Right cardiac atrium (tissue), 5 donors: ENCODE measurements around the gene CEL. TPM values are rescaled to one million over a fixed set of nuclear protein-coding genes. Genes with fewer than 3 reads are reported as not detected.

Source experiments
- ATAC-seq, 2 donors: fragments of 200-7000 bp; cut with Tn5 transposase; one replicate each; pipeline versions ENCODE4 v1.8.0 to v1.9.1; 2020; ENCODE audit warnings: moderate library complexity in 2 of 2, mild to moderate bottlenecking in 1 of 2
- DNase-seq, 3 donors: peaks; one replicate each; pipeline ENCODE4 v3.0.0-alpha.2; 2020
- H3K27ac ChIP-seq: one replicate; pipeline ENCODE4 v1.5.1; 2013; ENCODE audit warnings: mild to moderate bottlenecking, low read length, control low read depth, moderate library complexity
- H3K27me3 ChIP-seq: one replicate; pipeline ENCODE4 v1.6.1; 2013; ENCODE audit not compliant: control insufficient read depth, insufficient read depth
- H3K4me1 ChIP-seq: one replicate; pipeline ENCODE4 v1.6.1; 2013; ENCODE audit warnings: low read length; ENCODE audit not compliant: control insufficient read depth, insufficient read depth
- H3K4me3 ChIP-seq: one replicate; pipeline ENCODE4 v1.5.1; 2013; ENCODE audit warnings: low read length, control low read depth
- H3K9me3 ChIP-seq: one replicate; pipeline ENCODE4 v1.6.1; 2013; ENCODE audit warnings: low read length; ENCODE audit not compliant: control insufficient read depth
- WGBS: extraction: QIAGEN DNeasy Blood & Tissue Kit; methylation state at CpG from one replicate; pipeline ENCODE4 v1.1.7; 2013; 5-methylcytosine and 5-hydroxymethylcytosine counted together
- intact Hi-C, 4 donors: fragments of 100-400 bp; cut with DNase I; formaldehyde crosslinking; loops; one replicate each; pipeline versions ENCODE4 v1.11.0 to v1.14.0; 2022 to 2023
- polyA plus RNA-seq: library from polyadenylated mRNA; stranded (reverse); fragments of 200-250 nt; gene quantifications from one replicate; pipeline ENCODE4 v1.2.3, GENCODE V29; 2013
- total RNA-seq, 4 donors: library from RNA; stranded (reverse); fragmentation: NEBNext Ultra II Directional; extraction: Animal tissue kit (Norgen Biotek cat#: 25700); gene quantifications; one replicate each; pipeline ENCODE4 v1.2.1, GENCODE V29; 2021
- donor health status: healthy with polysubstance abuse.
- donor health status: DM: no; HTN: yes; CAD: no.
- donor health status: DM: no; HTN: no; CAD: no.
- donor health status: DM: no; HTN: yes; CAD: no; lungs with severe emphysema.
- donor health status: DM: yes; HTN: yes; CAD: no.

The CEL gene
- total and polyA plus RNA-seq, 5 donors = 2.8 to 9.7 (median 4.0) TPM

- Histone ChIP-seq H3K27me3 (no peaks in the 10 kb centered on the region), H3K4me1 (no peaks in the 10 kb centered on the region), H3K27ac (no peak overlapping the region), H3K9me3 (no peaks in the 10 kb centered on the region), H3K4me3 (no peak overlapping the region)
- ATAC-seq = no peak
- DNase-seq = peak in 1 of 3 donors; percentile 44
- WGBS = 88% methylated on average over 15 of the region's 15 CpGs
- intact Hi-C loops = no loop called here
Observed at GRCh38 chr9:133104718-133105460, 43.1 kb downstream of the CEL start.

GRCh38 chr9:133105461-133105770, 43.6 kb downstream of the CEL start:
- WGBS = 86% methylated on average over 7 of the region's 7 CpGs
- no peak overlapping the region for H3K27ac ChIP-seq
- no peaks in the 10 kb centered on the region for H3K9me3 ChIP-seq
- H3K4me1 ChIP-seq = no peaks in the 10 kb centered on the region
- no peaks in the 10 kb centered on the region for H3K27me3 ChIP-seq
- no peak overlapping the region for H3K4me3 ChIP-seq
- DNase-seq (no peak), ATAC-seq (no peak)
- intact Hi-C loops = no loop called here

- WGBS = 94% methylated on average over 17 of the region's 17 CpGs
Observed at GRCh38 chr9:133106511-133107244, 44.9 kb downstream of the CEL start.

GRCh38 chr9:133107245-133107722, 45.5 kb downstream of the CEL start:
- intact Hi-C loops = no loop called here
- WGBS = 89% methylated on average over 13 of the region's 13 CpGs
- peak in 1 of 3 donors; percentile 35 for DNase-seq
- no peaks in the 10 kb centered on the region for H3K9me3 ChIP-seq
- H3K27me3 ChIP-seq = no peaks in the 10 kb centered on the region
- no peak overlapping the region for H3K27ac ChIP-seq
- ATAC-seq = no peak
- no peak overlapping the region for H3K4me3 ChIP-seq
- H3K4me1 ChIP-seq = no peaks in the 10 kb centered on the region

More at GRCh38 chr9:133106511-133107244, 44.9 kb downstream of the CEL start:
- Histone ChIP-seq H3K27me3 (no peaks in the 10 kb centered on the region), H3K27ac (no peak overlapping the region), H3K4me3 (no peak overlapping the region), H3K9me3 (no peaks in the 10 kb centered on the region), H3K4me1 (no peaks in the 10 kb centered on the region)
- DNase-seq = peak in 1 of 3 donors; percentile 21
- ATAC-seq = no peak
- intact Hi-C loops = no loop called here

- Histone ChIP-seq H3K27ac (no peak overlapping the region), H3K9me3 (no peaks in the 10 kb centered on the region), H3K4me1 (peaks cover 6% of the 10 kb centered on the region), H3K4me3 (no peak overlapping the region), H3K27me3 (no peaks in the 10 kb centered on the region)
- WGBS = 92% methylated on average over 18 of the region's 18 CpGs
- intact Hi-C loops = no loop called here
- DNase-seq (peak in 2 of 3 donors; percentile 41 to 44), ATAC-seq (no peak)
Observed at GRCh38 chr9:133107961-133108793, 46.4 kb downstream of the CEL start.

GRCh38 chr9:133108794-133109641, 47.2 kb downstream of the CEL start:
- intact Hi-C loops = no loop called here
- no peak for ATAC-seq
- Histone ChIP-seq H3K27ac (no peak overlapping the region), H3K9me3 (no peaks in the 10 kb centered on the region), H3K4me3 (no peak overlapping the region), H3K4me1 (peaks cover 13% of the 10 kb centered on the region), H3K27me3 (no peaks in the 10 kb centered on the region)
- 92% methylated on average over 19 of the region's 19 CpGs for WGBS
- peak in 2 of 3 donors; percentile 40 to 49 for DNase-seq

- intact Hi-C loops = no loop called here
- H3K27ac ChIP-seq = no peak overlapping the region
- H3K9me3 ChIP-seq = no peaks in the 10 kb centered on the region
- DNase-seq = peak in 2 of 3 donors; percentile 16 to 31
- 92% methylated on average over 18 of the region's 18 CpGs for WGBS
- H3K4me1 ChIP-seq = peaks cover 23% of the 10 kb centered on the region
- no peak for ATAC-seq
- no peaks in the 10 kb centered on the region for H3K27me3 ChIP-seq
- no peak overlapping the region for H3K4me3 ChIP-seq
Observed at GRCh38 chr9:133109931-133110650, 48.3 kb downstream of the CEL start.

GRCh38 chr9:133111808-133112662, 50.3 kb downstream of the CEL start:
- no peak for ATAC-seq
- 88% methylated on average over 30 of the region's 30 CpGs for WGBS
- H3K4me1 ChIP-seq = peaks cover 23% of the 10 kb centered on the region
- H3K27ac ChIP-seq = no peak overlapping the region
- H3K4me3 ChIP-seq = no peak overlapping the region
- intact Hi-C loops = no loop called here
- no peaks in the 10 kb centered on the region for H3K9me3 ChIP-seq
- no peaks in the 10 kb centered on the region for H3K27me3 ChIP-seq
- peak in 2 of 3 donors; percentile 8 to 48 for DNase-seq

GRCh38 chr9:133112663-133113026, 50.9 kb downstream of the CEL start:
- peak in 2 of 3 donors; percentile 59 to 78 for DNase-seq
- H3K9me3 ChIP-seq = no peaks in the 10 kb centered on the region
- intact Hi-C loops = no loop called here
- peak; percentile 4 to 11 for ATAC-seq
- H3K27me3 ChIP-seq = no peaks in the 10 kb centered on the region
- H3K27ac ChIP-seq = peak overlapping the region; percentile 74
- WGBS = 60% methylated on average over 7 of the region's 7 CpGs
- peaks cover 27% of the 10 kb centered on the region for H3K4me1 ChIP-seq
- H3K4me3 ChIP-seq = no peak overlapping the region
